Endothelial cell of umbilical vein (primary cell): ENCODE data around the gene ULK4. TPM values are rescaled to one million over a fixed set of nuclear protein-coding genes. Genes with fewer than 3 reads are reported as not detected.

Experiments used
- BruUV-seq: library from RNA; stranded (reverse); fragments of 400-500 nt; replicated peaks from 2 replicates; lab custom pipeline; 2021; lab: Mats Ljungman, UMichigan
- CTCF ChIA-PET: fragments of 300-600, 350-600 bp; sonication (Branson Sonifier 250); formaldehyde crosslinking; loops from one replicate; lab custom pipeline; 2021; ENCODE audit warnings: antibody characterized with exemption, inconsistent platforms; lab: Charles Lee
- POLR2A ChIA-PET: fragments of 300-600, 350-600 bp; sonication (Branson Sonifier 250); formaldehyde crosslinking; loops from one replicate; lab custom pipeline; 2021; ENCODE audit warnings: antibody characterized with exemption, inconsistent platforms; lab: Charles Lee
- DNase-seq: peaks from one replicate; pipeline ENCODE4 v3.0.0-alpha.2; 2011; ENCODE audit warnings: low read depth, low spot score
- FAIRE-seq: peaks from 2 replicates; lab custom pipeline; 2011; peaks lifted over from hg19 to GRCh38; lab: Jason Lieb, UNC
- H2AFZ ChIP-seq: 2 replicates; pipeline ENCODE4 v1.6.0; 2012; ENCODE audit warnings: low read depth, low read length, control low read depth, inconsistent platforms
- H3K27ac ChIP-seq: 2 replicates; pipeline ENCODE4 v1.5.1; 2011; ENCODE audit warnings: low read depth, mild to moderate bottlenecking, control low read depth, low read length, moderate library complexity; ENCODE audit not compliant: insufficient read depth
- H3K27me3 ChIP-seq, 2 experiments: 2 replicates each; pipeline versions ENCODE4 v1.6.0 to v1.6.1; 2011; ENCODE audit warnings: low read length in 2 of 2, mixed read lengths in 1 of 2; ENCODE audit not compliant: control insufficient read depth in 2 of 2, insufficient read depth in 2 of 2
- H3K36me3 ChIP-seq, 2 experiments: 2 replicates in 1 of 2; 3 replicates in 1 of 2; pipeline ENCODE4 v1.5.1; 2011; ENCODE audit warnings: low read length in 2 of 2, mild to moderate bottlenecking in 1 of 2, moderate library complexity in 1 of 2; ENCODE audit not compliant: control insufficient read depth in 2 of 2, insufficient read depth in 2 of 2; ENCODE audit errors: extremely low read depth in 1 of 2
- H3K4me1 ChIP-seq: 3 replicates; pipeline ENCODE4 v1.5.1; 2011; ENCODE audit warnings: mild to moderate bottlenecking, low read length; ENCODE audit not compliant: control insufficient read depth, insufficient read depth; ENCODE audit errors: extremely low read depth
- H3K4me2 ChIP-seq: 2 replicates; pipeline ENCODE4 v1.6.1; 2011; ENCODE audit warnings: low read length, control low read depth, mixed read lengths; ENCODE audit not compliant: insufficient read depth
- H3K4me3 ChIP-seq, 3 experiments: fragments of 200-600 bp in 1 of 3; sonication (generic), shearing (Covaris generic) in 1 of 3; replicated peaks in 1 of 3; 2 replicates each; pipeline ENCODE4 v1.5.1; 2011 to 2016; ENCODE audit warnings: control low read depth in 3 of 3, low read length in 3 of 3, mild to moderate bottlenecking in 2 of 3, inconsistent platforms in 1 of 3, low read depth in 1 of 3, moderate library complexity in 1 of 3; ENCODE audit not compliant: insufficient read depth in 1 of 3
- H3K79me2 ChIP-seq: 2 replicates; pipeline ENCODE4 v1.6.0; 2012; ENCODE audit warnings: low read length, inconsistent platforms; ENCODE audit not compliant: control insufficient read depth, insufficient read depth
- H3K9ac ChIP-seq: replicated peaks from 2 replicates; pipeline ENCODE3; 2011; ENCODE audit warnings: low read length, control low read depth; ENCODE audit not compliant: insufficient read depth; ENCODE audit errors: extremely low read depth
- H3K9me1 ChIP-seq: replicated peaks from 3 replicates; pipeline ENCODE4 v1.6.0; 2011; ENCODE audit warnings: mild to moderate bottlenecking, low read length; ENCODE audit not compliant: control insufficient read depth, insufficient read depth; ENCODE audit errors: extremely low read depth
- H3K9me3 ChIP-seq: replicated peaks from 2 replicates; pipeline ENCODE4 v1.5.1; 2012; ENCODE audit warnings: low read length, inconsistent platforms; ENCODE audit not compliant: control insufficient read depth, insufficient read depth
- H4K20me1 ChIP-seq: replicated peaks from 2 replicates; pipeline ENCODE3; 2011; ENCODE audit warnings: mild to moderate bottlenecking, low read length; ENCODE audit not compliant: control insufficient read depth, insufficient read depth; ENCODE audit errors: extremely low read depth
- CTCF ChIP-seq, 2 donors: IDR thresholded peaks; 1 replicate in 1 of 2; 2 replicates in 1 of 2; pipeline ENCODE4 v1.5.1; 2011; ENCODE audit warnings: low read length in 2 of 2, mild to moderate bottlenecking in 2 of 2, moderate library complexity in 2 of 2, control low read depth in 1 of 2, inconsistent platforms in 1 of 2, low read depth in 1 of 2; ENCODE audit not compliant: insufficient read depth in 1 of 2; ENCODE audit errors: extremely low read depth in 1 of 2
- EZH2 ChIP-seq: IDR thresholded peaks from 2 replicates; pipeline ENCODE4 v1.6.1; 2012; ENCODE audit warnings: borderline replicate concordance, low read depth, mild to moderate bottlenecking, moderate library complexity, low read length, inconsistent platforms; ENCODE audit not compliant: severe bottlenecking
- FOS ChIP-seq: IDR thresholded peaks from 2 replicates; pipeline ENCODE4 v1.6.1; 2011; ENCODE audit warnings: mild to moderate bottlenecking, low read length, moderate library complexity, borderline replicate concordance; ENCODE audit not compliant: insufficient read depth
- GATA2 ChIP-seq: IDR thresholded peaks from 2 replicates; pipeline ENCODE4 v1.7.0; 2011; ENCODE audit warnings: low read depth, mild to moderate bottlenecking, moderate library complexity, mixed read lengths, low read length; ENCODE audit not compliant: insufficient read length, insufficient read depth
- JUN ChIP-seq: IDR thresholded peaks from 2 replicates; pipeline ENCODE4 v1.6.1; 2011; ENCODE audit warnings: borderline replicate concordance, low read depth; ENCODE audit not compliant: insufficient read length, insufficient read depth
- MAX ChIP-seq: IDR thresholded peaks from 2 replicates; pipeline ENCODE4 v1.6.1; 2011; ENCODE audit not compliant: insufficient read depth, insufficient read length
- MYC ChIP-seq: IDR thresholded peaks from one replicate; pipeline ENCODE4 v1.6.1; 2011; ENCODE audit warnings: mild to moderate bottlenecking, low read depth, low read length
- POLR2A ChIP-seq: IDR thresholded peaks from 2 replicates; pipeline ENCODE4 v1.6.1; 2012; ENCODE audit warnings: low read depth, mild to moderate bottlenecking, control low read depth, low read length
- POLR2AphosphoS5 ChIP-seq: IDR thresholded peaks from 2 replicates; pipeline ENCODE4 v1.6.1; 2012; ENCODE audit warnings: low read depth, mild to moderate bottlenecking, control low read depth, low read length, moderate library complexity; ENCODE audit not compliant: insufficient read depth
- dilution Hi-C: fragments of 300-500 bp; cut with MboI; formaldehyde crosslinking; loops from one replicate; pipeline ENCODE4 v1.15.0; 2019; ENCODE audit warnings: low sequenced_read_pairs; ENCODE audit not compliant: extremely low pct_ligation_motif_present
- intact Hi-C: fragments of 100-400 bp; cut with micrococcal nuclease; formaldehyde crosslinking; loops from one replicate; pipeline ENCODE4 v1.10.0; 2022
- polyA plus RNA-seq, 4 experiments: library from polyadenylated mRNA; depleted of rRNA in 3 of 4; stranded (reverse) in 3 of 4; unstranded in 1 of 4; fragments of >200 nt; gene quantifications; 2 replicates each; pipeline versions ENCODE4 v1.2.1 to v1.2.3, GENCODE V29; 2011 to 2012; ENCODE audit warnings: missing spikeins in 1 of 4
- total RNA-seq: library from RNA; stranded (reverse); gene quantifications from 2 replicates; pipeline ENCODE4 v1.2.3, GENCODE V29; 2021

Gene ULK4
- total and polyA plus RNA-seq, 2 donors (not counting 3 experiments of a cell fraction or from before 2014, with no cell fraction given), result 3.3 to 16.0 TPM

- dilution Hi-C loops, result no loop called here
Observed at GRCh38 chr3:41749988-41750387, 211.9 kb downstream of the ULK4 start.

More at GRCh38 chr3:41749988-41750387, 211.9 kb downstream of the ULK4 start:
- FAIRE-seq, result no peak
- Histone ChIP-seq H3K9me3 (no peaks in the 10 kb centered on the region), H3K27me3 (no peaks in the 10 kb centered on the region), H3K4me2 (no peak overlapping the region), H3K27ac (no peak overlapping the region), H3K4me3 (no peak overlapping the region), H4K20me1 (no peaks in the 10 kb centered on the region), H2AFZ (no peak overlapping the region), H3K79me2 (no peaks in the 10 kb centered on the region), H3K4me1 (no peaks in the 10 kb centered on the region), H3K36me3 (no peaks in the 10 kb centered on the region), H3K9me1 (no peaks in the 10 kb centered on the region), H3K9ac (no peak overlapping the region)
- POLR2A ChIA-PET, result no interaction called here
- intact Hi-C loops, result no loop called here
- no TSS peak for BruUV-seq
- TF ChIP-seq JUN, result no peak
- TF ChIP-seq FOS, result no peak
- TF ChIP-seq MAX, result no peak
- TF ChIP-seq CTCF (IDR thresholded peaks at IDR 0.05; ENCODE audit: extremely low read depth in 1 of 2, insufficient read depth in 1 of 2, low read depth in 1 of 2, low read length in 2 of 2), result no peak
- no peak for TF ChIP-seq POLR2AphosphoS5
- no peak for TF ChIP-seq POLR2A
- no peak for TF ChIP-seq GATA2
- no peak for TF ChIP-seq EZH2
- TF ChIP-seq MYC, result no peak
- CTCF ChIA-PET, result no interaction called here
- DNase-seq, result no peak
